GM12892 (cell line): ENCODE results near the gene YES1.

Experiments
- DNase-seq: peaks from one replicate; pipeline ENCODE4 v3.0.0; 2011; ENCODE audit not compliant: insufficient read length
- FAIRE-seq: peaks from 2 replicates; lab custom pipeline; 2011; peaks lifted over from hg19 to GRCh38; lab: Jason Lieb, UNC
- POLR2A ChIP-seq: IDR thresholded peaks from 2 replicates; pipeline ENCODE4 v1.6.1; 2011; ENCODE audit warnings: low read depth, low read length, control low read depth
- POLR2AphosphoS5 ChIP-seq: IDR thresholded peaks from 2 replicates; pipeline ENCODE4 v1.6.1; 2011; ENCODE audit warnings: low read depth, low read length, control low read depth
- TAF1 ChIP-seq: IDR thresholded peaks from 2 replicates; pipeline ENCODE4 v1.6.1; 2011; ENCODE audit warnings: low read depth, mild to moderate bottlenecking, control low read depth, low read length, borderline replicate concordance

Gene YES1

DNA sequence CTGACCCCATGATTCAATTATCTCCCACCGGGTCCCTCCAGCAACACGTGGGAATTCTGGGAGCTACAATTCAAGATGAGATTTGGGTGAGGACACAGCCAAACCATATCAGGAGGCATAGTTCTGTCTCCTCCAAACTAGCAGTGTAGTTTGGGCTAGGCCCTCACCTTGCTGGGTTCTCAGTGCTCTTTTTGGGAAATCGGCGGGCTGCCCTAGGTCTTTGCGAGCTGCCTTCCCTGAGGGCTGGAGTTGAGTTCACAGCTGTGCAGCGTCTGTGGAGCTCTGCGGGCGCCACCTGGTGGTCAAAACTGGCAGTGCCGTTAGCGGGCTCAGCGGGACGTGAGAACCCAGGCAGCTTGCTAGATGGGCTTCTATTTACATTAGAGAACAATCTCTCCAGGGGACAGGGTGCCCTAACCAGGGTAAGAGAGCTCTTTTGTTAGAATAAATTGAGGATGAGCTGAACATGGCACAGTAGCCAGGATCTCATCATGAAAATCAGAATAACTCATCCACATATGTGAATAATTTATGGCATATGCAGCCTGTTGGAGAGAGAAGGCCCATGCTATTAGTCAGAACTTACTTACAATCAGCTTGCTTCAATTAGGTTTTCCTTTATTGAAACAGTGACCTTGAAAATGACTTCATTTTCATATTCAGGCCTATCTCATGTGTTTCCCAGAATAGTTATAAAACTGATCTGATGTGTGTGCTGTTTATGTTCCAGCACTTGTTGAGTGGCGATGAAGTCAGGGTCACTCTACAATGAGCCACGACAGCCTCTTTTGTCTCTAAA is 27.4 kb upstream of the YES1 start:
- FAIRE-seq (peak; percentile 62), DNase-seq (peak; percentile 69)
- TF ChIP-seq POLR2A = no peak
- TF ChIP-seq TAF1 = no peak
- no peak for TF ChIP-seq POLR2AphosphoS5

DNA sequence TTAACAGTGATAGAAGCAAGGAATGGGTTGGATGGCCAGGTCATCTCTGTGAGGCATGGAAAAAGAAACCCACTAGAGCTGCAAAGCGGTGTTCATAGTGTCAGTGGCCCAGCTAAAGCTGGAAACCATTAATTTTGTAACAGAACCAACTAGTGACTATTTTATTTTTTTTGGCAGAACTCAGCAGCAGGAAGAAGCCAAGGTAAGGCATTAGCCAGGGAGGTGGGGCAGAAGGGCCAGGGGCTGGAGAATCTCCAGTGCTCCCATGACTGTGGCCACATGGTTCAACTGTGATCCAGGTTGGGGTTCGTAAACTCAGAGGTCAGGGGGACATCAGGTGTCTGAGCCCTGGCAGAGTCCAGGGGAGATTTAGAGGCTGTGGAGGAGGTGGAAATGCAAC is 25.9 kb upstream of the YES1 start:
- DNase-seq (no peak), FAIRE-seq (no peak)
- TF ChIP-seq TAF1 = no peak
- no peak for TF ChIP-seq POLR2AphosphoS5
- TF ChIP-seq POLR2A = no peak

GRCh38 chr18:834082-834720 is 22.2 kb upstream of the YES1 start:
- no peak for FAIRE-seq
- DNase-seq = no peak
- TF ChIP-seq TAF1 (no peak), POLR2A (no peak), POLR2AphosphoS5 (no peak)

- DNase-seq (no peak), FAIRE-seq (no peak)
- TF ChIP-seq POLR2AphosphoS5 = no peak
- no peak for TF ChIP-seq POLR2A
- TF ChIP-seq TAF1 = no peak
Measured at GRCh38 chr18:833197-833596, 21.2 kb upstream of the YES1 start.

DNA sequence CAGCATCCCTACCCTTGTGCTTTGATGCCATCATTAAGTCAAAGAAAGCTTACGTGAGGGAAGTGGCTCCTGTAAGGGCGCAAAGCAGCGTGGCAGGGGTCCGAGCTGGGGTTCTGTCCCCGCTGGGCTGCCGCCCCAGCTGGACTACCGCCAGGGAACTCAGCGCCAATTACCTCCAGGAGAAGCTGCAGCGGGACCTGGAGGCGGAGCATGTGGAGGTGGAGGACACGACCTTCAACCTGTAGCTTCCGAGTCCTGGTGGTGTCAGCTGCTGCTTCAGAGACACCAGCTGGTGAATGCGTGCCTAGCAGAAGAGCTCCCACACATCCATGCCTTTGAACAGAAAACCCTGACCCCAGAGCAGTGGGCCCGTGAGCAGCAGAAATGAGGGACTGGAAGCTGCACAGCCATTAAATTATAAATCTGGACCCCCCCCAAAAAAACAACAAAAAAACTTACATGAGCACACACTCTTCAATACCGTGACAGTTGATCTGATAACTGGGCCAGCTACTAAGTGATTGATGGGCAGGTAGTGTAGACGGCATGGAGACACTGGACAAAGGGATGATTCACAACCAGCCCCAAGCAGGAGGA is 20.1 kb upstream of the YES1 start:
- no peak for FAIRE-seq
- DNase-seq = no peak
- no peak for TF ChIP-seq POLR2AphosphoS5
- no peak for TF ChIP-seq TAF1
- TF ChIP-seq POLR2A = no peak

DNA sequence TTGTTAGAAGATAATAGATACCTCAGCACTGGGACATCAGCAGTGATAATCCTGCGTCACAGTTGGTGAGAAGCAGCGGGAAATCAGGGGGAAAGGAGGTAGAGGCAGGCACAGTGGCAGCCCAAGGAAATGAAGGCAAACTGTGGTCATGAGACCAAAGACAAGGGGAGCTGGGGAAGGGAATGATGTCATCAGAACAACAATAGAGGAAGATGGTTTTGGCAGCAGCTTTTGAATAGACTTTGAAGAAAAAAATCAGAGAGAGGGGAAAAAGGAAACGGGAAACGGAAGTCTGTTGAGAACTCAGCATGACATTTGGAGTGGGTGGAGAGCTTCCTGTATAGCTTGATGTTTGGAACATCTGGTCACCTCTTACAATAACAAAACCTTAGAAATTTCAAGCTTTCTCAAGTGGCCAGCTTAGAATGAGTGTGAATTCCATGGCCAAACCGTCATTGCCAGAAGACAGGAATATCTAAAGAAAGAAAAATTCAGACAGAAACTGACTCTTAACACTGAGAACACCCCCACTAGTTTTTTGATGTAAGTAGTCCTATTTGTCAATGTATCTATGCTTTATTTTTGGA is 18.4 kb upstream of the YES1 start:
- no peak for TF ChIP-seq POLR2AphosphoS5
- TF ChIP-seq POLR2A = no peak
- no peak for TF ChIP-seq TAF1
- no peak for DNase-seq
- FAIRE-seq = no peak

DNA sequence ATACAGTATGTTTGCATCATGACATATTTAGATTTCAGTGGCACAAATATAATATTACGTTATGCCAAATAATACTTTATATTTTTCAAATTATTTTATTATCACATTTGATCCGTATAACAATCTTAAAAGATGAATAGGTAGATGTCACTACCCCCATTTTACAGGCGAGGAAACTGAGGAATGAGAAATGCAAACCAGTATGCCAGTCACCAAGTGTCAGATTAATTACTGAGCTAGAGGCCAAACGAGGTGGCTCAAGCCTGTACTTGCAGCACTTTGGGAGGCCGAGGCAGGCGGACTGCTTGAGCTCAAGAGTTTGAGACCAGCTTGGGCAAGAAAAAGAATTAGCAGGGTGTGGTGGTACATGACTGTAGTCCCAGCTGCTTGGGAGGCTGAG is 17.4 kb upstream of the YES1 start:
- DNase-seq = no peak
- FAIRE-seq = no peak
- TF ChIP-seq POLR2AphosphoS5 (no peak), POLR2A (no peak), TAF1 (no peak)

GRCh38 chr18:827093-827677 is 15.1 kb upstream of the YES1 start:
- FAIRE-seq (no peak), DNase-seq (no peak)
- TF ChIP-seq POLR2A = no peak
- TF ChIP-seq TAF1 = no peak
- TF ChIP-seq POLR2AphosphoS5 = no peak

GRCh38 chr18:825891-826585 is 14.0 kb upstream of the YES1 start:
- DNase-seq = no peak
- TF ChIP-seq TAF1 (no peak), POLR2A (no peak), POLR2AphosphoS5 (no peak)
- FAIRE-seq = peak; percentile 30

DNA sequence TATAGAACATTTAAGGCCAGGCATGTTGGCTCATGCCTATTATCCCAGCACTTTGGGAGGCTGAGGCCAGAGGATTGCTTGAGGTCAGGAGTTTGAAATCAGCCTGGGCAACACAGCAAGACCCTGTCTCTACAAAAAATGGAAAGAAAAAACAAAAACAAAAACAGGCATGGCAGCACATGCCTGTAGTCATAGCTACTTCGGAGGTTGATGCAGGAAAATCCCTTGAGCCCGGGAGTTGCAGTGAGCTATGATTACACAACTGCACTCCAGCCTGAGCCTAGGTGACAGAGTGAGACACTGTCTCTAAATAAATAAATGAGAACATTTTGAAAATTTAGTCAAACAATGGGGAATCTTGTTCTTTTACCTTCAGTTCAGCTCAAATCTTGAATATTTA is 12.1 kb upstream of the YES1 start:
- no peak for FAIRE-seq
- no peak for DNase-seq
- TF ChIP-seq POLR2A (no peak), POLR2AphosphoS5 (no peak), TAF1 (no peak)

DNA sequence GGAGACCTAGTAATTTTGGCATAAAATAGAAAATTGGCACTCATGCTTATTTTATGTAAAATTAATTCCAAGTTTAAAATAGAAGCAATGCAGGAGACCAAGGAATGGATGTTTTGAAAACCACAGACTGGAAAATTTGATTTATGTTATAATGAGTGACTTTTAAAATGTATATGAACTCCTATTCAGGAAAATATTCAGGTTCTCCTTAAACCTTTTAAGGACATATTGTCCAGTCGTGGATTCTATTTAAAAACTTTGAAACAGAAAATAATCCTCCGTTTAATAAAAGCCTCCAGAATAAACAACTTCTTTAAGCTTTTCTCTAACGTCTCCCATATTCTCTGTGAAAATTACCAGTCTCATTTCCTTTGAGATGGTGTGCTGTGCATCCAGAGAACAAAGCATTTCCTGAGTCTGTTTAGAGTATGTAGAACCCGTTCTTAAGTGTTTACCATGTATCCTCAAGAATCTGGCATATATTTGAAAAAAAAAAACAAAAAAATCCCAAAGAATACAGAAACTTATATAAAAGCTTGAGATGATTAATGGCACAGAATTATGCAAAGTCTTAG is 8.6 kb upstream of the YES1 start:
- DNase-seq (no peak), FAIRE-seq (no peak)
- TF ChIP-seq TAF1 = no peak
- TF ChIP-seq POLR2AphosphoS5 = no peak
- TF ChIP-seq POLR2A = no peak
